Measurements from ENCODE around the gene COMT. TPM values are rescaled to one million over a fixed set of nuclear protein-coding genes. Genes with fewer than 3 reads are reported as not detected.

The COMT gene
- total and polyA plus RNA-seq, 9 of the 15 experiments (the other 6 are each of a cell fraction or from before 2014, with no cell fraction given) = 12.5 to 351 (median 155) TPM

DNA sequence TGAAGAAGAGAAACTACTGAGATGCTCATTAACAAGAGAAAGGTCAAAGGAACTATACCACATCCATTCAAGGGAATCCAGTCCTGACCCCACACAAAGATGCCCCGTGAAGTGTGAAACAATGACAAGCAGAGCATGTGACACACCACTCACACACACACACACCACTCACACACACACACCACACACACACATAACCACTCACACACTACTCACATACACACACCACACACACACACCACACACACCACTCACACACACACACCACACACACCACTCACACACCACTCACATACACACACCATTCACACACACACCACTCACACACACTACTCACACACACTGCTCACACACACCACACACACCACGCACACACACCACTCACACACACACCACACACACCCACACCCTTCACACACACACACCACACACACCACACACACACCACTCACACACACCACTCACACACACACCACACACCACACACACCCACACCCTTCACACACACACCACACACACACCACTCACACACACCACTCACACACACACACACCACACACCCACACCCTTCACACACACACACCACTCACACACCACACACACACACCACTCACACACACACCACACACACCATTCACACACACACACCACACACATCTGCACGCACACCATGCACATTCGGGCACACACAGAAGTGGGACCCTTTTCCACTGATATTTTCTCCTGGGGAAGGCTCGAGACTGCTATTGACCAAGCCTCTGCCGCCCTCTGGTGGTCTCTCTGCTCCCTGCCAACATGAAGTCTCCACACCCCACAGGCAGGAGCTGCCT lies 32.0 kb upstream of the COMT start (continued):
- TF ChIP-seq HES1 (IDR thresholded peaks at IDR 0.05; ENCODE audit: low read depth) (no peak), THAP7 (CRISPR knock-in tag; IDR thresholded peaks at IDR 0.05) (0 out of 2 replicates have a peak, but pooled peaks have one; percentile 51), ZNF668 (CRISPR knock-in tag; IDR thresholded peaks at IDR 0.05) (no peak), E2F8 (IDR thresholded peaks at IDR 0.05; ENCODE audit: low read depth, partially characterized antibody) (peak; percentile 81), CBFA2T2 (conservative IDR thresholded peaks at IDR 0.05) (peak; percentile 18; the same call in 1 of the 2 replicates), HDAC6 (IDR thresholded peaks at IDR 0.05; ENCODE audit: low read depth, low read length) (no peak; the same call in none of the 2 replicates), BCOR (IDR thresholded peaks at IDR 0.05) (peak; percentile 93), XRCC3 (IDR thresholded peaks at IDR 0.05) (no peak), ZFP91 (CRISPR knock-in tag; IDR thresholded peaks at IDR 0.05) (no peak), ZFP30 (CRISPR knock-in tag; IDR thresholded peaks at IDR 0.05; ENCODE audit: borderline replicate concordance) (no peak), PHB2 (IDR thresholded peaks at IDR 0.05; ENCODE audit: low read depth) (peak; percentile 87)
- TF ChIP-seq, protein P1, sequence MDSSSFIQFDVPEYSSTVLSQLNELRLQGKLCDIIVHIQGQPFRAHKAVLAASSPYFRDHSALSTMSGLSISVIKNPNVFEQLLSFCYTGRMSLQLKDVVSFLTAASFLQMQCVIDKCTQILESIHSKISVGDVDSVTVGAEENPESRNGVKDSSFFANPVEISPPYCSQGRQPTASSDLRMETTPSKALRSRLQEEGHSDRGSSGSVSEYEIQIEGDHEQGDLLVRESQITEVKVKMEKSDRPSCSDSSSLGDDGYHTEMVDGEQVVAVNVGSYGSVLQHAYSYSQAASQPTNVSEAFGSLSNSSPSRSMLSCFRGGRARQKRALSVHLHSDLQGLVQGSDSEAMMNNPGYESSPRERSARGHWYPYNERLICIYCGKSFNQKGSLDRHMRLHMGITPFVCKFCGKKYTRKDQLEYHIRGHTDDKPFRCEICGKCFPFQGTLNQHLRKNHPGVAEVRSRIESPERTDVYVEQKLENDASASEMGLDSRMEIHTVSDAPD (CRISPR knock-in tag; IDR thresholded peaks at IDR 0.05) = no peak
